Uterus (tissue), 2 donors: Measurements from ENCODE around the gene CLEC19A.

Experiments
- CTCF ChIP-seq, 4 experiments: fragments of 200-600 bp in 2 of 4; fragments of 450-650 bp in 2 of 4; sonication (generic) in 2 of 4; IDR thresholded peaks; one replicate each; pipeline ENCODE4 v1.5.1; 2016 to 2019; ENCODE audit warnings: antibody characterized with exemption in 4 of 4, mild to moderate bottlenecking in 2 of 4, moderate library complexity in 1 of 4
- POLR2A ChIP-seq, 2 donors: fragments of 450-650 bp; IDR thresholded peaks; one replicate each; pipeline ENCODE4 v1.6.1; 2016; ENCODE audit warnings: antibody characterized with exemption in 2 of 2, mild to moderate bottlenecking in 1 of 2, moderate library complexity in 1 of 2

GRCh38 chr16:19356024-19356952 is 70.8 kb downstream of the CLEC19A start:
- no peak for TF ChIP-seq CTCF (IDR thresholded peaks at IDR 0.05)
- no peak for TF ChIP-seq POLR2A (IDR thresholded peaks at IDR 0.05)
